ENCODE measurements around the gene PALM2AKAP2. TPM values are rescaled to one million over a fixed set of nuclear protein-coding genes. Genes with fewer than 3 reads are reported as not detected.

Gene PALM2AKAP2
- 76.1 TPM for total RNA-seq
- long read RNA-seq, full-length matches to known transcripts: 6 of 112 reads
- long read RNA-seq, partial matches to known transcripts: 100 of 112 reads
- long read RNA-seq, other reads (novel, unspliced or antisense): 6 of 112 reads

DNA sequence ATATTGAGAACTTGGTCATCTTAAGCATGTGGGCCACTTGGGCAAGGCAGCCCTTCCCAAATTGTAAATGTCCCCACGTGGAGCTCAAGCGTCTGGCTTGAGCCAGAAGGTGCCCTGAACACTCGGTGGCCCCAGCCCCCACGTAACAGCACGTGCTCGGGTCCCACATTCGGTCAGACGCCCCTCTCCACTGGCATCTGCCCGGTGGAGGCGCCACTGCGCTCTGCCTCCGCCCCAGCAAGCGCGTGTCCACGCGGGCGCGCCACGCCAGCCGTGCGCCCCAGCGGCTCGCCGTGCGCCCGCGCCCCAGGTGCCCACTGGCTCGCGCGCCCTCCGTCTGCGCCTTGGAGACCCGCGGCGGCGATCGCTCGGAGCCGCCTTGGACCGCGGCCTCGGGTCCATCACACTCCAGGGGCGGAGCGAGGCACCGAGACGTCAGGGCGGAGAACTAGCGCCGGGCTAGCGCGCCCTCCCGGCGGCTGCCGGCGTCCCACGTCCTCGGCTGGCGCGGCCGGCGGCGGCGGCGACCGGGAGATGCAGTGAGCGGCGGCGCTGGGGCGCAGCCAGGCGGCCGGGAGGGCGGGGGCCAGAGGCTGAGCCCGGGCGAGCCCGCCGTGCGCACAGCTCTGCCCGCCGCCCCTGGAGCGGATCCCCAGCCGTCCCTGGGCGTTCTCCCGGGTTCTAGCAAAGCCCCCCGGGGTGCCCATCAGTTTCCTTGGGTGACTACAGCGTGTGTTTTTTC is at the start of gene PALM2AKAP2:
Gene PALM2AKAP2, plus strand, starts transcription at position 488 of the 742 bp plus-strand sequence. CDS start 291 bp downstream, outside the sequence.
- intact Hi-C loops (cut with micrococcal nuclease): no loop called here

DNA sequence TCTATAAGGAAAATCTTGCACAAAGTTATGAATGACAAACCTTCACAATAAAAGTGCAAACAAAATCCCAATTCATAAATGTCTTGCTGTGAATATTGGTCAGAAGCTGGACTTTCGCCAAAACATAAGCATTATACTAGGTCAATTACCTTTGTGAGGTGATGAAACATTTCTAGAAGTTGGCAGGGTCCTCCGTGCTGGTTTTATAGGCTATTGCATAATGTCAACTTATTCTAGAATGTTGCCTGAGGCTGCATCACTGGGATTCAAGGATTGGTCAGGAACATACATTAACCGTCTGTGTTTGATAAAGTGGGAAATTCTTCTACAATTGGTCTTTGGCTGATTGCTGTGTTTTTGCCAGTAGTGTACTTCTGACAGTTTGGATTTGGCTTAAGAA is 49.8 kb upstream of the PALM2AKAP2 start:
- DNase-seq: no peak
- intact Hi-C loops (cut with micrococcal nuclease): no loop called here
- ATAC-seq: no peak

More for the DNA sequence above, at the start of gene PALM2AKAP2:
- DNase-seq: peak; percentile 90
- peak; percentile 95 for ATAC-seq

DNA sequence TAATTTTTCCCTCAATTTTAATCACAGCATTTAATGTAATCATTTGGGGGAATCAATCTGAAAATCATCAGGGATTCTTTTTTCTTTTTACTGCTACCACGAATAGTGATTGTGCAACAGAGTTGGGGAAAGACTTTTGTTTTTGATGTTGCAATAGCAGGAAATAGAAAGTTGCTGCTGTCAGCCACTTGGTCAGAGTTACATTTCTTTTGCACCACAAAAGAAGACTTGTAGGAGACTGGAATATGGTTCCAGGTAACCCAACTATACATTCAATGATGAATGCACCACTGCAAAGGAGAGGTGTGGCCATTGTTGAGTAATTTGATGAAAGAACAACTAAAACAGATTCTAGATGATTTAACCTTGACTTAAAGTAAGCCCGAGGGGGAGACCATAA is 46.3 kb upstream of the PALM2AKAP2 start:
- ATAC-seq (peak; percentile 40), DNase-seq (no peak)
- intact Hi-C loops (cut with micrococcal nuclease): no loop called here

DNA sequence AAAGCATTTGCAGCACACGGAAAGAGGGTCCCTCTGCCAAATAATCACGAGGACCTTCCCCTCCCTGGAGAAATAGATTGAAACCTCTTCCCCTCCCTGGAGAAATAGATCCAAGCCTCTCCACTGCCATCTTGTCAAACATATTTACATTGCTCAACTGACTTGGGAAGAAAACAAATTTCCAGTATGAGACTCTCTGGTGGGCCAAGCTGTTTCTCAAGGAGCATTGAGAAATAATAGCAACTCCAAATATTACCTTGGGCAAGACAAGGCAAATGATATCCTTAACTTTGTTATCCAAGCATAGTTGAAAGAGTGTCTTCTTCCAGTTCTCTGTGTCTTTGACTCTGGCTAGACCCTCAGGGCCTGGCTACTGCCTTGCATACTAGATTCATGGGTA is 45.2 kb upstream of the PALM2AKAP2 start:
- intact Hi-C loops (cut with micrococcal nuclease): no loop called here
- DNase-seq: no peak
- ATAC-seq: no peak

DNA sequence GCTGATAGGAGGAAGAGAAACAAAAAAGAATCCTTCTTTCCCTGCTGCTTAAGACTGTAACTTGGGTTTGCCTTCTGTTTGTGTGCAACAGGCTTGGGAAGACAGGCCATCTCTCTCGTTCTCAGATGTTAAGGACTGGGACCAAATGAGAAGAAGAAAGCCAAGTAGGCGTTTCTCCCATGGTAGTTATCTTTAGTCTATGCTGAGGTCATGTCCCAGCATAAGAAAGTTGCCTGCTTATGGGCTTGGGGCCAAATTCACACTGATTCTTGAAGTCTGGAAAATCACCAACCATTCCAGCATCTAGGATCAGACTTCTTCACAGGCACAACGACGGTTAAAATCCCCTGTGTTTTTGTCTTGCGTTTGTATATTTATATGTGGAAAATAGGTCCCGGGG is 44.2 kb upstream of the PALM2AKAP2 start:
- no peak for DNase-seq
- intact Hi-C loops (cut with micrococcal nuclease): no loop called here
- peak; percentile 81 for ATAC-seq

DNA sequence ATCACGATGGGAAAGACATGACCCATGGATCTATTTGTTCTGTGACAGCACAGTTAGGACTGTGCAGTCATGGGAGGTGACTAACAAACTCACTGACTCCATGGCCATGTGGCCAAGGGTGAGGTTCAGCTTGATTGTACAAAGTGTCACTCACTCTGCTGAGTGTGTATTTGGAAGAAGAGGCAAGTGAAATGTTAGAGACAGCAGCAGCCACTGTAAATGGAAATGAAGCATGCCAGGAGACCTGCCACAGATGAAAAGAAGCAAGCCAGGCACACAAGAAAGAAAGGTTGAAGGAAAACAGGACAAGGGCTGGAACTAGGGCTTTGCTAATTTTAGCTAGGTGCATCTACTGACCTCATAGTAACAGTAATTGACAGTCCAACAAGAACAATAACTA is 42.7 kb upstream of the PALM2AKAP2 start:
- intact Hi-C loops (cut with micrococcal nuclease): no loop called here
- ATAC-seq (peak; percentile 67), DNase-seq (no peak)

DNA sequence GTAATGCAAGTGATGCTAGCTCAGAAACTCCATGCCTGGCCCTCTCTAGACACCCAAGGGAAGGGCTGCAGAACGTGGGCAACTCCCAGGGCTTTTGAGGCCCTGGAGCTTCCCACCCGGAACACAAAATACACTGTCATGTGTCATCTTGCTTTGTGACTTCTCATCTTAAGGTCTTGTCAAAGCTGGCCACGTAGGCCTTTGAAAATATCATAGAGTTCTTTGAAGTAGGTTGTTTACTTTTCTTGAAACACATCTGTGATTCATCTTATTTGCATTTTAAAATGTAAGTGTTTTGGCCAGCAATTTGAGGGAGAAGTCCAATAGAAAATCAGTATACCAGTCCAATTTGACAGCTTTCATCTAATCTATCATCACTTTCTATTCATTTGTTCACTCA is 40.2 kb upstream of the PALM2AKAP2 start:
- ATAC-seq (no peak), DNase-seq (no peak)
- intact Hi-C loops (cut with micrococcal nuclease): no loop called here

DNA sequence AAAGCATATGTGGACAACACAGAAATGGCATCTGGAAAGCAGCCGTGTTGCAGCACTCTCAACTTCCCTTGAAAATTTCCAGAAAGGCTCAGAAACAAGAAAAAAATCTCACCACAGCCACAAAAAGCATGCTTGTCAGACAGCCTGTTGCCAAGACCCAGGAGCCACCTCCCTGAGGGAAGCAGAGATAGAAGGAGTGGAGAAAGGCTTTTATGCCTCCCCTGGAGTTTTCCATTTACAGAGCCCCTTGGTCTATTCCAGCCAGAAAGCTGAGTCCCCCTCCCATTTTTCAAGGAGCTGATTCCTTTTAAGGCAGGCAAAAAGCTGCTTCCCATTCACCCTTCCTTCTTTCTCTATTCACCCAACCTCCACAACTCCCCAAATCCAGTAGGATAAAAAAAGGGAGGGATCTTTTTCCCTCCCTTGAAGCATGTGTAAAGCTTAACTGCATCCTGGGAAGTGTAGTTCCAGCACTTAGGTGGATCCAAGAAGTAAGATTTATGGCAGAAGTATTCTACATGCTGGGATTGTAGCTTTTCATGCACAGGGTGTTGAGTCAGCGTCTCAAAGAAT is 37.1 kb upstream of the PALM2AKAP2 start:
- intact Hi-C loops (cut with micrococcal nuclease): no loop called here
- ATAC-seq: peak; percentile 4
- DNase-seq: peak; percentile 47

DNA sequence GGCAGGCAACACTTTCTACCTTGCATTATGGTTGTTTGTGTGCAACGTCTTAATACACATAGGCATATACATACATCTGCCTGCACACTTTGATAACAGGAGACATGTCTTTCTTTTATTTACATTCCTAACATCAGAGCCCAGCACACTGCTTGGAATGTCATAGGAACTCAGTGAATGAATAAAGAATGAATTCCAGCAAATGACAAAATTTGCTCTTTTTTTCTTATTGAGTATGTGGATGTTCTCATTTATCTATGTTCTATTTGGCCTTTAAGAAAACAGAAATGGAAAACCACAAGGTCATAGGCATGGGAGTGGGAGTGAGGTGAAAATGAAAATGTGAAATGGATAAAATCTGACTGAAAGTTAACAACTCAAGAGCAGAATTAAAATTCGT is 36.3 kb upstream of the PALM2AKAP2 start:
- intact Hi-C loops (cut with micrococcal nuclease): no loop called here
- no peak for ATAC-seq
- no peak for DNase-seq

DNA sequence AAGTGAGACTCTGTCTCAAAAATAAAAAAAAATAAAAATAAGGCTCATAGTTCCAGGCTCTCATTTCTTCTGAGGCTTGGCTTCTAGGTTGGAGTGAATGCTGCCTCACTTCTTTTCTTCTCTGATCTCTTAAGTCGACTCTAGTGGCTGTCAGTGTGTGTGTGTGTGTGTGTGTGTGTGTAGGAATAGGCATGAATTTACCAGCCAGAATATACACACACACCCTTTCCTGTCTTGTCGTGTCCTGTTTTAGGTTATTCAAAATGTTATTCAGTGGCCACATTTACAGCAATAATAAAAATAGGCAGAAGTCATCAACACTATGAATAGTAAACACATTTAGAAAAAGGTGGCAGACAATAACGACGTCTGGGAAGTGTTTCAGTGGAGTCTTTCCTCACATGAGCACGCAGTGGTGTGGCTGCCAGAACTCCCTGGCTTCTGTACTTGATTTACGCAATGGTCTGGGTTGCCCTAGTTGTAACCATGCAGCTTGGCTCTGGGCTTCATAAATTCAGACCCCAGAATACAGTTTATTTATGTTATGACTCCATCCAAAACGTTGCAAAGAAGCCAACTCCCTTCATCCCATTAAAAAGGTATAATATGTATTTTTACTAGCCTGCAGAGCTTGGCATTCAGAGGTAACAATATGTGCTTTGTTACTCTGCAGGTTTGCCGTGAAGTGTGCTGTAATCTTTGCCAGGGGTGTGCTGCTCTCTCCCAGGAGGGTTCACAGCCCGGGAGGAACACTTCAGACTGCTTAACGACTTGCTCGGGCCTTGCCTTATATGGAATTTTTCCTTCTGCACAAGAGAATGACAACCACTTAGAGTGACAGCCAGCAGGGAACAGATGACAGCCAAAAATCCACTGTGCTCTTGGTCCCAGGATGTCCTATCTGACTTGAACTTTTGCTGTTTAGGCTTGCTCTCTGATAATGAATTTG is 34.4 kb upstream of the PALM2AKAP2 start:
- intact Hi-C loops (cut with micrococcal nuclease): no loop called here

DNA sequence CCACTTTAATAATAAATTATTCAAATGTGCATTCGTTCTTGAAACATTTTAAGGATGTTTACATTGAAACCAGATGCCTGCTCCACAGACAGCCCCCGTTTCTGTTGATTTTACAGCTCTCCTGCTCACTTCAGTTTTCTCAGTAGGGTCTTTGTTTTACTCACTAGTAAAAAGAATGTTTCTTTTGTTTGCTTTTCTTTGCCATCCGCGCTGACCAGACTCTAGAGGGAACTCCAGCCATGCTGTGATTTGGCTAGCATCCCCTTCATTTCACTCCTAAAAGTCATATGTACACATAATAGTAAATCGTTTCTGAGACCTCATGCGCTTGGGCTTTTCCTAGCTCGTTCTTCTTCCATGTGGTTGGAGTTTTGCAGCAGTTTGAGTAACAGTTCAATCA is 28.7 kb upstream of the PALM2AKAP2 start:
- ATAC-seq (no peak), DNase-seq (no peak)
- intact Hi-C loops (cut with micrococcal nuclease): no loop called here

More for the DNA sequence above, 34.4 kb upstream of the PALM2AKAP2 start:
- peak; percentile 95 for ATAC-seq
- DNase-seq: peak; percentile 84

DNA sequence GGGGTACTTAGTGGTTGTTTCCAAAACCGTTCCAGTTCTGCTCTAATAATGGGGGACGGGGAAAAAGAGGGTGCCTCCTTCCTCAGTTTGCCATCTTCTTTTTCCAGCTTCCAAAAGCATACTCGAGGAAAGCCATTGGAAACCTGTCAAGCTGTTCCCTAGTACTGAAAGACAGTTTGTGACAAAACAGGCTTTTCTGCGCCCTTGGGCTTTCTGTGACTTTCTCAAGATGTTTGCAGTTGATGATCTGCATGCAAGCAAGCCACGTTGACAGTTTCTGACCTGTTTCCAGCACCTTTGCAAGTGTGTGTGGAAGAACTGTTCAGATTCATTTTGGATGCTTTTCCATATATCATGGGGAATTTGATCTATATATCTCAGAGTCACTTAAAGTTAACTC is 26.7 kb upstream of the PALM2AKAP2 start:
- intact Hi-C loops (cut with micrococcal nuclease): no loop called here
- ATAC-seq: no peak
- DNase-seq: no peak

DNA sequence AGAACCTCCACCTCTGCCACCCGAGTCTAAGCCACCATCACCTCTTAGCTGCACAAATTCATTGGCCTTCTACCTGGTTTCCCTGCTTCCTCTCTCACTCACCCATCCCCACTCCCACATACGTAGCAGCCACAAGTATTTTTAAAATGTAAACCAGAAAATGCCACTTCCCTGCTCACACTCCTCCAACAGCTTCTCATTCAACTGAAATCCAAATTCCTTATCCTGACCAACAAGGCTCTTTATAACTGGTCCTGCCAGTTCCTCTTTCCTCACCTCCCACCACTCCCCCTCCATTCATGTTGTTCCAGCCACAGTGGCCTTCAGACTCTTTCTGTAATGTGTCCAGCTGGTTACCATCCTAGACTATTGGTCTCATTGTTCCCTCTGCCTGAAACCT is 25.0 kb upstream of the PALM2AKAP2 start:
- intact Hi-C loops (cut with micrococcal nuclease): no loop called here
- no peak for ATAC-seq
- DNase-seq: no peak

DNA sequence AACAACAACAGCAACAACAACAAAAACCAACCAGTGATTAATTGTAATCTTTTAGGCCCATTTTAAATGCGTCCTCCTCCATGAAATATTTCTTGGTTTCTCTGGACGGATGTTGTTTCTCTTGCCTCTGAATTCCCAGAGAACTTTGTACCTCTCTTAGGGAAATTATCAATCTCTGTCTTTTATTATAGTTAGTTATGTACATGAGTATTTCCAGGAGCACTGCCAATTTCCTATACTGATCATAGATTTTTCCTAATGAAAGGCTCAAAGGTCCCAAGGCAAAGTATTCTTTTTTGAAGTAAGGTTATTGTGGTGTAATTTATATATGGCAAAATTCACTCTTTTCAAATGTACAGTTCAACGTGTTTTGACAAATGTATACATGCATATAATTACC is 20.4 kb upstream of the PALM2AKAP2 start:
- no peak for DNase-seq
- intact Hi-C loops (cut with micrococcal nuclease): no loop called here
- ATAC-seq: no peak

DNA sequence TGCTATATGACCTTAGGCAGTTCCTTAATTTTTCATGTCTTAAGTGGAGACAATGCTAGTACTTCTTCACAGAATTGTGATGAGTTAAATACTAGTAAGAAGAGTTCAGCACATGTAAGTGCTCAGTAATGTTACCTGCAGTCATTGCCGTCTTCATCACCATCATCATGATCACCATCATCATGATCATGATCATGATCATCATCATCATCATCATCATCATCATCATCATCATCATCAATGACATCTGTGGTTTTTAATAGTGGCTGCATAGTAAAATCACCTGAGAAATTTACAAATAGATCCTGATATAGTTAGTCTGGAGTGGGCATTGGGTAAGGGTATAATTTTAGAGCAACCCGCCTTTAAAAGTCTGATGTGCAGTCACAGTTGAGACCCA is 14.7 kb upstream of the PALM2AKAP2 start:
- no peak for ATAC-seq
- DNase-seq: no peak
- intact Hi-C loops (cut with micrococcal nuclease): no loop called here

DNA sequence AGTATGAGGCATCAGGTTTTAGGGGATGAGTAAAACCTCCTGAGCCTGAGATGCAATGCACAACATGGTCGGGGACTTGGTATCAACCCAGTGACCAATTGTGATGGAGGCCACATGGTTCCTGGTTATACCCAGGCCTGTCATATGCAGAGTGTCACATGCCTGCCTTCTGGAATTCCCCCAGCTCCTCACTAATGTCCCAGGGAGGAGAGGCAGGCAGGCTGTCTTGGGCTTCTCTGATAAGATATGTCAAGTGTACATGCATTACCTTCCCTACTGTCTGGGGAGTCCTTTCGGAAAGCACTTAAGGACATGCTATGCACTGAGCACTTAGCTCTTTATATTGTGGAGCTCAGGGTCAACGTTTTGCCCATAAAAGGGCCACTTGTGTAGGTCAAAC is 14.2 kb upstream of the PALM2AKAP2 start:
- DNase-seq (no peak), ATAC-seq (peak; percentile 75)
- intact Hi-C loops (cut with micrococcal nuclease): no loop called here

DNA sequence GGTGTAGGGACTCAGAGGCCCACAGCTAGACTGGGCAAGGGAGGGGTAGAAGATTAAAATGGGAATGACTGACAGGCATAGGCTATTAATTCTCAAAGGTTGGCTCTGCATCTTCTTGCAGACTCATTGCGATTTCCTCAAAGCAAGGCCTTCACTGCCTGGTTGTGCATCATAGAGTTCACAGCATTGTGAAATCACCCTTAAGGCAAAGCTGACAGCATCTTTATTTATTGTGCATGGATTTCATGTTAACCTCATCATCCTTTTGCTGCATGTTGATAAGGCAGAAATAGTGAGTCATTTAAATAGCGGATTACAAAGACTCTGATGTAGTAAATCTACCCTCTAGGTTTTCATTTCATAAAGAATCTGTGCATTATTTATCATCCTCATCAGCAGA is 13.6 kb upstream of the PALM2AKAP2 start:
- DNase-seq (no peak), ATAC-seq (peak; percentile 26)
- intact Hi-C loops (cut with micrococcal nuclease): no loop called here

DNA sequence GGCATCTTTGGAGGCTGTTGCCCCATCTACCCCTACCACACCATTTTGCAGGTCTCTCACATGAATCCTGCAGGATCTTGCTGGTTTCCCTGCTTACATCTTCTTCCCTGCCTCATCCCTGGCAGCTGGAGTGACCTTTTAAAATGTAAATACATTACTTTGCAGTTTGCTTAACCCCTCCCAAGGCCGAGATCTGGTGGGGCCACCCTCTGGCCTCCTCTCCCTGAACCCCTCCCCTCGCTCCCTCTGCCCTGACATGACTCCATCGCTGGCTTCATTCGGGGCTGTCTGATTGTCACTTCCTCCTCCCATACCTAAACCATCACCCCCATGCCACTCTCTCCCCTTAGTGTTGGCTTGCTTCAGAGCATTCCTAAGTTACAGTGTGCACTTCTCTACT is 12.6 kb upstream of the PALM2AKAP2 start:
- intact Hi-C loops (cut with micrococcal nuclease): no loop called here
- ATAC-seq: no peak
- no peak for DNase-seq

DNA sequence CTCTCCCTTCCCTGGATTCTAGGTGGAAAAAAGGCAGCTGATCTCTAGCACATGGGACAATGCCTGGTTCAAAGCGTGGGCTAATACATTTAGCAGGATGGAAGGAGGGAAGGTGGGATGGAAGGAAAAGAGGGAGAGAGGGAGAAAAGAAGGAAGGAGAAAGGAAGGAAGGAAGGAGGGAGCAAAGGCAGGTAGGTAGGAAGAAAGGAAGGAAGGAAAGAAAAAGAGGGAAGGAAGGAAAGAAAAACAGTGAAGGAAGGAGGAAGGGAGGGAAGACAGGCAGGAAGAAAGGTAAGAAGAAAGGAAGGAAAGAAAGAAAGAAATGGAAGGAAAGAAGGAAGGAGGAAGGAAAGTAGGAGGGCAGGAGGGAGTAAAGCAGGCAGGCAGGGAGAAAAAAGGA is 12.2 kb upstream of the PALM2AKAP2 start:
- ATAC-seq (no peak), DNase-seq (no peak)
- intact Hi-C loops (cut with micrococcal nuclease): no loop called here

DNA sequence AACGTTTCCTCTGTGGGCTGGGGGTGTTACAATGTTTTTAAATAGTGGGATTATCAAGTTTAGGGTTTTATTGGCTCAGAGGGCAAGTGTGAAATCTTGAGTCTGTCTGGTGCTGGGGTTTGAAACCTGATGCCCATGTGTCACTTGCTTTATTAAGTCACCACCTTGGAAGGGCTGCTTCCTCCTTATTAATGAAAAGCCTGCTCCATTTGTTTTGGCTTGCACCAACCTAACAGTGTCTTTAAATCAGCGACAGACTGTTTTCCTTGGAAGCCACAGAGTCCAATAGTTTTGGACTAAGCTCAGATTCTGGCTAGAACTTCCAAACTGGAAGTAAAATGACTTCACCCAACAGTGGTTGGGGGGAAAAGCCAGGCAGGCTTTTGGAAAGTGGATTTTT is 10.7 kb upstream of the PALM2AKAP2 start:
- DNase-seq: no peak
- ATAC-seq: peak; percentile 53
- intact Hi-C loops (cut with micrococcal nuclease): no loop called here

Measured in left ventricle myocardium superior (tissue), 1 donor.